Chondrocyte (in vitro differentiated cells): ENCODE data around the gene RARRES2. TPM values are rescaled to one million over a fixed set of nuclear protein-coding genes. Genes with fewer than 3 reads are reported as not detected.

Experiments
- DNase-seq: peaks from one replicate; pipeline ENCODE4 v3.0.0; 2021; ENCODE audit warnings: mixed read lengths, low spot score
- H3K27ac Mint-ChIP-seq: one replicate; pipeline ENCODE4 v1.8.0; 2021; ENCODE audit warnings: mild to moderate bottlenecking, moderate library complexity, mixed read lengths; ENCODE audit not compliant: unreplicated experiment
- H3K27me3 Mint-ChIP-seq: 2 replicates; pipeline ENCODE4 v1.8.0; 2021; ENCODE audit warnings: low read depth, mixed read lengths
- H3K36me3 Mint-ChIP-seq: 2 replicates; pipeline ENCODE4 v1.8.0; 2021; ENCODE audit warnings: low read depth, mixed read lengths
- H3K4me1 Mint-ChIP-seq: 2 replicates; pipeline ENCODE4 v1.8.0; 2021; ENCODE audit warnings: low read depth, mild to moderate bottlenecking, mixed read lengths
- H3K4me3 Mint-ChIP-seq: one replicate; pipeline ENCODE4 v1.8.0; 2021; ENCODE audit warnings: mild to moderate bottlenecking, moderate library complexity, mixed read lengths; ENCODE audit not compliant: unreplicated experiment
- H3K9me3 Mint-ChIP-seq: 2 replicates; pipeline ENCODE4 v1.8.0; 2021; ENCODE audit warnings: low read depth, mixed read lengths
- CTCF ChIP-seq: fragments of 200-600 bp; sonication (generic); IDR thresholded peaks from 2 replicates; pipeline ENCODE4 v1.5.0; 2021; ENCODE audit warnings: antibody characterized with exemption, mild to moderate bottlenecking, moderate library complexity
- total RNA-seq: library from RNA; stranded (reverse); gene quantifications from 3 replicates; pipeline ENCODE4 v1.2.1, GENCODE V29; 2021

RARRES2 gene
- total RNA-seq, 1 donor from 2014 or later = 1.8 TPM

GRCh38 chr7:150356265-150356897 lies 15.0 kb upstream of the RARRES2 start:
- peaks cover 2% of the 10 kb centered on the region for H3K4me1 Mint-ChIP-seq
- H3K27ac Mint-ChIP-seq = no peak overlapping the region
- no peak for DNase-seq
- no peak overlapping the region for H3K4me3 Mint-ChIP-seq
- H3K36me3 Mint-ChIP-seq = no peaks in the 10 kb centered on the region
- H3K9me3 Mint-ChIP-seq = no peaks in the 10 kb centered on the region
- peak; percentile 89 for TF ChIP-seq CTCF
- no peaks in the 10 kb centered on the region for H3K27me3 Mint-ChIP-seq

DNA sequence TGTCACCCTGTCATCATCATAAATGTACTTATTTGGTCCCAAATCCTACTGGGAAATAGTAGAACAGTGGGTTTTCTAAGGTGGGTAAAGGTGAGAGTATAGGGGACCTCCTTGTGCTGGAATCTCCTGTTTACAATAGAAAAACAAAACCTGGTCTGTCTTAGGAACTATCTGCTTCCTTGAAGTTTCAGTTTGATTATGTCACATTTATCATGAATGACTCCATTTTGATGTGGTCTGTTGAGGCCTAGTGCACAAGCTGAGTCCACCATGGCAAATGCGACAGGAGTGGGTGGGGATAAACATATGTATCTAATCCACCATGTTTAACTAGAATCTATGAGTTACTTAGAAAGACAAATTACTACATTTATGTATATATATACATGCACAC lies 14.2 kb upstream of the RARRES2 start:
- no peak for TF ChIP-seq CTCF
- Mint-ChIP-seq H3K9me3 (no peaks in the 10 kb centered on the region), H3K4me3 (no peak overlapping the region), H3K27me3 (no peaks in the 10 kb centered on the region), H3K27ac (no peak overlapping the region), H3K36me3 (no peaks in the 10 kb centered on the region), H3K4me1 (no peaks in the 10 kb centered on the region)
- no peak for DNase-seq

DNA sequence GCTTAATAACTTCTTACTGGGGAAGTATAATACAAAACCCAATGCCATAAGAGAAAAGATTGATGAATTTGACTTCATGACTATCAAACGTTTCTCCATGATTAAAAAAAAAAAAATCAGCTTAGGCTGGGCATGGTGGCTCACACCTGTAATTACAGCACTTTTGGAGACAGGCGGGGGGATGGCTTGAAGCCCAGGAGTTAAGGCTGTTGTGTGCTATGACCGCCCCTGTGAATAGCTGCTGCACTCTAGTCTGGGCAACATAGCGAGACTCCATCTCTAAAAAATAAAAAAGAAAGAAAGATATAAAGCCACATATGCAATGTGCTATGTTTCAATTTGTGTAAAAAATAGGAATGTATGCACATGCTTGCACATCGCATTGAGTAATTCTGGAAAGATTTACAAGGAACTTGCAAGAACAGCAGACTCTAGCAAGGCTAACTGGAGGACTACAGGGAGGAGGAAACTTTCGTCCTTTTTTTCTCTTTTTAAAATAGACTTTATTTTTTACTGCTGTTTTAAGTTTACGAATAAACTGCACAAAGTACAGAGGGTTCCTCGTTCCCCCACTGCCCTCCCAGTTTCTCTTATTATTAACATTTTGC lies 10.3 kb upstream of the RARRES2 start:
- DNase-seq = no peak
- H3K9me3 Mint-ChIP-seq = no peaks in the 10 kb centered on the region
- peaks cover 6% of the 10 kb centered on the region for H3K27me3 Mint-ChIP-seq
- H3K4me3 Mint-ChIP-seq = no peak overlapping the region
- H3K4me1 Mint-ChIP-seq = no peaks in the 10 kb centered on the region
- no peaks in the 10 kb centered on the region for H3K36me3 Mint-ChIP-seq
- no peak overlapping the region for H3K27ac Mint-ChIP-seq
- TF ChIP-seq CTCF = no peak

GRCh38 chr7:150346922-150347321 lies 5.5 kb upstream of the RARRES2 start:
- Mint-ChIP-seq H3K4me1 (peaks cover 4% of the 10 kb centered on the region), H3K27ac (no peak overlapping the region), H3K36me3 (peaks cover 2% of the 10 kb centered on the region), H3K4me3 (no peak overlapping the region), H3K9me3 (peaks cover 7% of the 10 kb centered on the region), H3K27me3 (peaks cover 28% of the 10 kb centered on the region)
- no peak for TF ChIP-seq CTCF
- no peak for DNase-seq

GRCh38 chr7:150345012-150345411 lies 3.6 kb upstream of the RARRES2 start:
- Mint-ChIP-seq H3K36me3 (peaks cover 2% of the 10 kb centered on the region), H3K9me3 (peaks cover 7% of the 10 kb centered on the region), H3K27me3 (peaks cover 32% of the 10 kb centered on the region), H3K4me3 (no peak overlapping the region), H3K4me1 (peaks cover 12% of the 10 kb centered on the region), H3K27ac (no peak overlapping the region)
- no peak for DNase-seq
- TF ChIP-seq CTCF = no peak
